Stimulated activated CD8-positive, alpha-beta memory T cell treated with anti-CD3 and anti-CD28 coated beads, Interleukin-12 subunit alpha, Interleukin-12 subunit beta, amount 100 ng/mL, for 24 hours (primary cell): Measurements from ENCODE around the gene CAMK1D.

Experiments
- DNase-seq: peaks from one replicate; pipeline ENCODE4 v3.0.0-alpha.2; 2020; ENCODE audit errors: extremely low read depth

Gene CAMK1D

GRCh38 chr10:12822126-12822892 is 473.0 kb downstream of the CAMK1D start:
- DNase-seq: no peak

DNA sequence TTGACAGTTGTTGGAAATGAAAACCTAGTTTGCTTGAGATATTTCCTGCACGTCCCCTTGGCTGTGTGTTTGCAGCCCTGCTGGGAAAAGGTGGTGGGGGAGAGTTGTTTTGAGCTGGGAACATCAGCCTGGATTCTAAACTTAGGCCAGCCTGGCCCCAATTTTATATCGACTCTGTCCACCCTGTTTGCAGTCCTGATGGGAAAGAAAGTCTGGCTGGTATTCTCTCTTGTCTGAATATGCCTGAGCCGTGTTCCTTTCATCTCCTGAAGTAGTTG is 473.5 kb downstream of the CAMK1D start:
- DNase-seq: no peak

DNA sequence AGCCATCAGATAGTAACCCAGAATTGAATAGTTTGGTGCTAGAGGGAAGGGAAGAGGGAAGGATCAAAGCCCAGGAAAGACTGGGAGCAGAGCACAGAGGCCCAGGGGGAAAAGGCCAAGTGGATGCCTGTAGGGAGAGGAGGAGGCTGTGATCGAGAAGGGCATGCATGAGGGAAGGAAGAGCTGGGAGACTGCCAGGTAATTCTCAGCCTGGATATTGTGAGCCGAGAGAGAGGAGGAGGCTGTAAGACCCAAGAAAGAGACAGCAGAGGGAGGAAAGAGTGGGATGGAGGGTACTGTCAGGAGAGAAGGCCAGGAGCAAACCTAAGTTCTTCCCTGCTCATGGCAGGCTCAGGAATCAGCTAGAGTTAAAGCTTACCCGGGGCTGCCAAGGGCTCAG is 474.0 kb downstream of the CAMK1D start:
- no peak for DNase-seq

GRCh38 chr10:12825260-12825849 is 476.0 kb downstream of the CAMK1D start:
- DNase-seq: no peak

GRCh38 chr10:12826800-12827372 is 477.5 kb downstream of the CAMK1D start:
- DNase-seq: no peak

- no peak for DNase-seq
Measured at GRCh38 chr10:12828736-12829135, 479.4 kb downstream of the CAMK1D start.

DNA sequence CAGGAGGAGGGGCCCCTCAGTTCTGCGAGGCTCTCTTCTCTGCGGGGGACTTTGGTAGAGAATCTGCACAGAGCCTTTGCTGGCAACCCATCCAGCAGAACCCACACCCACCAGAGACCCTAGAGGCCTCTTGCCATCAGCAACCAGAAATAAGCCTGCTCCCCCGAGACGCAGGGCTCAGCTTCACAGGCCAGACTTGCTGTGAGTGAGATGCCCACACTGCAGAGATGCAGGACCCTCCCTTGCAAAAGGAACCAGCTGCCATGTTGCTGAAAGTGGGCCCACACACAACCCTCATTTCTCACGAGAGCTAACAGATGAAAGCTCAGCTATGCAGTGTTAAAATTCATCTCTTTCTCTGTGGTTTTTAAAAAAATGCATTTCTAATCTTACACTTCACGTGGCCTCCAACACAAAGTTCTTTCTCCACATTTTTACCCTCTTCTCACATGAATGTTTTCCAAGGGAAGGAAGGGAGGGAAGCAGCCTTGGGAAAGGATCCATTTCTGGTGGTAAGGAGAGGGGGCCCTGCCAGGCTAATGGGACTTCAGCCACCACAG is 480.6 kb downstream of the CAMK1D start:
- no peak for DNase-seq

- DNase-seq: no peak
Measured at GRCh38 chr10:12832096-12832495, 482.7 kb downstream of the CAMK1D start.

DNA sequence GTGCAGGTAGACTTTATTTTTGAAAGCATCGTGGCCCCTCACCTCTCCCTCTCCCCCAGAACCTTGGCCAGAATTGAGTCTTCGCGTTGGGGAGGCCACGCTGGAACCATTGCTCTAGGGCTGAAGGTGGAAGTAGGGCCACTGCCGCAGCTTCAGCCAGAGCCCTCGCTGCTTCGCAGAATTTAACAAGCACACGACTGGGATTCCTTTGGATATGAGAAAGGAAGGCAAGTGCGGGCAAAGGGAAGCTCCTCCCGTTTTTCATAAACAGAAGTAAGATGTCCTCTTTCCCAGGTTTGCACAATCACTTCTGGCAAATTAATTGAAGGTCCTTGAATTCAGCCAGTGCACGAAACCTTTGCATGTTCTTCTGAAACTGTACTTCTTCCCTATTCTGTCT is 484.1 kb downstream of the CAMK1D start:
- no peak for DNase-seq

- no peak for DNase-seq
Measured at GRCh38 chr10:12834116-12834665, 484.8 kb downstream of the CAMK1D start.

GRCh38 chr10:12834721-12835120 is 485.4 kb downstream of the CAMK1D start:
- no peak for DNase-seq

- no peak for DNase-seq
Measured at GRCh38 chr10:12835709-12836108, 486.4 kb downstream of the CAMK1D start.

DNA sequence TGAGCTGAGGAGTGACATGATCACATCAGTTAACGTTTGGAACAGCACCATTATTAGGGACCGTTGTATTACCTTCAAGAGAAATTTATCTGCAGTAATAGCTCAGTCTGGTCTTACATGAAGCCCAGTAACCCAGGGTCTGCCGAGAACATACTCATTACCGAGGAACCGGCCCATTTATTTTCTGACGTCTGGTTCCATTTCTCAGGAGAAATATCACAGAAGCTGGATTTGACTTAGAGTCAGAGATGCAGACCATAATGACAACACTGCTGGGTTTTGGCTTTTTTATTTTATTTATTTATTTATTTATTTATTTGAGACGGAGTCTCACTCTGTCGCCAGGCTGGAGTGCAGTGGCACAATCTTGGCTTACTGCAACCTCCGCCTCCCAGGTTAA is 489.0 kb downstream of the CAMK1D start:
- DNase-seq: no peak

GRCh38 chr10:12838995-12839927 is 489.9 kb downstream of the CAMK1D start:
- no peak for DNase-seq

DNA sequence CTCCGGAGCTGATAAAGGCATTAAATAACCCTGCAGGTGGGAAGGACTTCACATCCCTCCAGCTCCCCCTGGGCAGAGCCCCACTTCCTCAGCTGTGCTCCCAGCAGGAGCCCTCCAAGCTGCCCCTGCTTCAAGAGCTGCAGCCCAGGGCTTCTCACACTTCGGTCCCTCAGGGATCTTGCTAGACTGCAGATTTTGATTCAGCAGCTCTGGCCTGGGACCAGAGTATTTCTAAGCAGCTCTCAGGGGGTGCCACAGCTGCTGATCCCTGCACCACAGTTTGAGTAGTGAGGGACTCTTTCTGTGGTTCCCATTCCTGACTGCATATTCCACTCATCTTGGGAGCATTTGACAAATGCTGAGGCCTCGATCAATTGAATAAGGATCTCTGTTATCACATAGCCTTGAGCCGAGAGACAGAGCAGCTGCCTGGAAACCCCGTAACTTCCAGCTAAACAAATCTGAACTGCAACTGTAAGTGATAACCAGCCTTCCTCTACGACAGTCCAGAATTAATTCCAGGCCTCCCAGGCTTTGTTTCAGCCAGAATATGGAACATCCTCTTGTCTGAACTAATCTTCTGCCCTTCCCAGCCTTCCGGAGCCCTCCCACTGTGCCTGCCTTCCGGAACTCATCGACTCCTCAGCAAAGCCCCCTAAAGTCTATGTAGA is 490.7 kb downstream of the CAMK1D start:
- no peak for DNase-seq

- no peak for DNase-seq
Measured at GRCh38 chr10:12841426-12841825, 492.1 kb downstream of the CAMK1D start.

GRCh38 chr10:12841826-12842225 is 492.5 kb downstream of the CAMK1D start:
- DNase-seq: no peak

DNA sequence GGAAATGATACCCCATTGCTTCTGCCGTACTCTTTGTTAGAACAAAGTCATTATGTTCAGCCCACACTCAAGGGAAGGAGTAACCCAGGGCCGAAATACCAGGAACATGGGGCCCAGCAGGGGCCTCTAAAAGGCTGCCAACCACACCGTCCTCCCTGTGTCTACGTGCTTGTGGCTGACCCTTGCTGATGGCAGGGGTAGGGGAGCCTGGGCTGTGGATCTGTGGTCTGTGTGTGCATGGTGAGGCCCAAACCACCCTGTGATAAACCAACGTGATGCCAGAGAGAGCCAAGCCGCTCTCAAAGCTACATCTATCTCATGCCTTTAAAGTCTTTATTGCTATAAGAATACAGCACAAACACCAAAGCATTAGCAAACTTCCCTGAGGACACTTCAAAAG is 493.0 kb downstream of the CAMK1D start:
- no peak for DNase-seq

DNA sequence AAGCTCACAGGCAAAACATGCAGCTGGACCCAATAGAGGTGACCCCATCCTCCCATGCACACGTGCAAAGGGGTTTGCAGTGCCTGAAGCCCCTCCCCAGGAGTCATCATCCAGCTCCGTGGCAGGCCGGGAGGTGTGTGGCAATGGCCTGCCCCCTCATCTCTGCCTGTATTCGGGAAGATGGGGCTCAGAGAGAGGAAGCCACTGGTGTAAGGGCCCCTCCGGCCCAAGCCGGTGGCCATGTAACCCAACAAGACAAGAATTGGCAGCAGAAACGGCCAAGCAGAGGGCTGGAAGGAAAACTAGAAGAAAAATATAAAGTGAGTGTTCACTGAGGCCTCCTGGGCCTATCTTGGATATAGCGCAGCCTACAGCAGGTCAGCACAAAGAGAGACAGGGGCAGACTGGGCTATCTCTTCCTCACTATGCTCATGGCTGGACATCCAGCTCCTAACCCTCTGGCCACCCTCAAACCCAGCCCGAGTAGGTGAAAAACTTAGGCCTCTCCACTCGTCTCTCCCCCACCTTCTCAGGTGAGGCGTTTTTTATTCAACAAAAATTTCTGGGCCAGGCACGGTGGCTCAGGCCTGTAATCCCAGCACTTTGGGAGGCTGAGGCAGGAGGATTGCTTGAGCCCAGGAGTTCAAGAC is 494.1 kb downstream of the CAMK1D start:
- no peak for DNase-seq

GRCh38 chr10:12844811-12845483 is 495.6 kb downstream of the CAMK1D start:
- DNase-seq: no peak
